ENCODE data around the gene JMJD8. TPM values are rescaled to one million over a fixed set of nuclear protein-coding genes. Genes with fewer than 3 reads are reported as not detected.

The JMJD8 gene
- total RNA-seq, 1 experiment from 2014 or later: 121 TPM

DNA sequence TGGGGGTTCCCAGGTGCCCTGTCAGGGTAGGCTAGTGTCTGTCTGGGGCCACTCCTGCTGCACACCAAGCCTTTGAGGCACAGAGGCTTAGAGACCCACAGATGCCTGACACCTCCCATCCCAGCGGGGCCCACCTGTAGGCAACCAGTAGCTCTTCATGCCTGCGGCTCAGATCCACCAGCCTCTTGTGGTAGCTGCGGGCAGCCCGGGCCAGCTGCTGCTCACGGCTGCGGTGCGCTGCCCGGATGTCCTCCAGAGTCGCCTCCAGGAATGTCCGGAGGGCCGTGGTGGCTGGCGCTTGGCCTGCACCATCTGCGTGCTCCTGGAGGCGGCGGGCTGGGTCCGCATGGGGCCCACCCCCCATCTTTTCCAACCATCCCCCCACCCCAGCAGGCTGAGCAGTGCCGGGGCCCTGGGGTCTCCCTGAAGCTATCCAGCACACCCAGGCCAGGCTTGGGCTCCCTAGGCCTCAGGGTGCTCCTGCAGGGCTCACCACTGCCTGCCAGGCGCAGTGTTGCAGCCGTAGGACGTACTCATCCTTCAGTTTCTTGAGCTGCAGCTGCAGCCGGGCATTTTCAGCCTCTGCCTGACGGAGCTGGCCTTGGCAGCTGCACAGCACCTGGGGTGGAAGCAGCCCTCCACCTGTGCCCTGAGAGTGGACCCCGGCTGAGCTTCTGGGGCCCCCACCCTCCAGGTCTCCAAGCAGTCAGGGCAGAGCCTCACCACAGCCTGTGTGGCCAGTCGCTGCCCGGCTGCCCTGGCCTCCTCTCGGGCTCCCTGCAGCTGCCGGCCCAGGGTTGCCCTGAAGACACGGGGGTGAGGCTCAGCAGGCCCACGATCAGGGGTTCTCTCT, 40.3 kb upstream of the JMJD8 start:
- CTCF ChIA-PET: interaction anchor here (1.0 to 2.4 kb wide), 2 partner anchors 12 to 17 kb away, joined by 3 to 10 read pairs; no protein-coding TSS in a partner anchor
- no peaks in the 10 kb centered on the region for H3K9me2 ChIP-seq (ENCODE audit: insufficient read depth)
- intact Hi-C loops (cut with micrococcal nuclease): no loop called here
- peaks cover 16 to 58% of the 10 kb centered on the region in 2 experiments for H3K4me1 ChIP-seq (ENCODE audit: control insufficient read depth in 1 of 2, insufficient read depth in 2 of 2, low read length in 2 of 2)
- BruUV-seq (replicated peaks): no TSS peak
- no peaks in the 10 kb centered on the region for H3K9me3 ChIP-seq (ENCODE audit: control insufficient read depth in 1 of 2, insufficient read depth in 1 of 2, low read depth in 1 of 2, low read length in 2 of 2)
- H3K36me3 ChIP-seq (ENCODE audit: control insufficient read depth in 1 of 2, insufficient read depth in 2 of 2, low read length in 2 of 2): no peaks in the 10 kb centered on the region
- H3K27me3 ChIP-seq (ENCODE audit: insufficient read depth, low read length): no peaks in the 10 kb centered on the region
- no peak overlapping the region for H3K4me3 ChIP-seq (replicated peaks in 1 of 2; ENCODE audit: low read depth in 1 of 2, low read length in 2 of 2)
- TF ChIP-seq POLR2AphosphoS5 (IDR thresholded peaks at IDR 0.05; ENCODE audit: low read depth, low read length): peak; percentile 13; the same call in 1 of the 2 replicates
- TF ChIP-seq YY1 (IDR thresholded peaks at IDR 0.05; ENCODE audit: extremely low read depth, insufficient replicate concordance, low read depth, low read length): no peak
- no peak for TF ChIP-seq CBX3 (IDR thresholded peaks at IDR 0.05; ENCODE audit: low read depth)
- TF ChIP-seq POLR2A (IDR thresholded peaks at IDR 0.05; ENCODE audit: borderline replicate concordance, extremely low read depth, insufficient read depth, insufficient read length): peak; percentile 1
- POLR2A ChIA-PET: interaction anchor here (3.0 kb wide), 1 partner anchor 9 kb away, joined by 20 read pairs; the partner anchor contains the start of gene METRN
- H3K4me2 ChIP-seq (ENCODE audit: low read length): no peak overlapping the region
- no peak overlapping the region for H2AFZ ChIP-seq (ENCODE audit: low read depth, low read length, poor library complexity, severe bottlenecking)
- no peaks in the 10 kb centered on the region for H4K20me1 ChIP-seq (ENCODE audit: insufficient read depth)
- H3K27ac ChIP-seq (ENCODE audit: low read depth, low read length): no peak overlapping the region
- H3K9ac ChIP-seq (ENCODE audit: low read length): no peak overlapping the region
- H3K79me2 ChIP-seq (ENCODE audit: insufficient read depth, low read length): peaks cover 19% of the 10 kb centered on the region; the same call in 1 of the 2 replicates
- DNase-seq (ENCODE audit: low read depth, low spot score) (no peak), ATAC-seq (no peak)
- RAD21 ChIA-PET (ENCODE audit: low non-redundant PET in 1 of 2, low total read pairs in 2 of 2, uncharacterized antibody in 2 of 2, unreplicated experiment in 2 of 2): no interaction called here

DNA sequence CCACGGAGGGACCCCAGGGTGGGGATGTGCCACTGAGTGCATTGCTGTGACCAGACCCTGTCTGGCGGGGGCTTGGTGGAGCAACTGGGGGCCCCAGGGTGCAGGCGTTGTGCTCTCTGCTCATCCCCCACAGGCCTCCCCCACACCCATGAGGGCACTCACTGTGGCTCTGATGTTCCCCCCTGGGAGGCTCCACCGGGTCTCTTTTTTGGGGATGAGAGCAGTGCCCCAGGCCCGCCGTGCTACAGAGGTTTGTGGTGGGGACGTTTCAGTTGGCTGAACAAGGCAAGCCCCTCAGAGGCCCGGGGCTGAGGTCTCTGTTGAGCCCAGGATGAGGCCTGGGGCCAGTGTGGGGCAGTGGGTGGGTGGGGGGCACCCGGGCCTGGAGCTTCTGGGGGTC, 39.6 kb upstream of the JMJD8 start:
- Histone ChIP-seq H3K9me3 (ENCODE audit: control insufficient read depth in 1 of 2, insufficient read depth in 1 of 2, low read depth in 1 of 2, low read length in 2 of 2) (no peaks in the 10 kb centered on the region), H3K79me2 (ENCODE audit: insufficient read depth, low read length) (peaks cover 13% of the 10 kb centered on the region; the same call in 1 of the 2 replicates), H4K20me1 (ENCODE audit: insufficient read depth) (no peaks in the 10 kb centered on the region), H2AFZ (ENCODE audit: low read depth, low read length, poor library complexity, severe bottlenecking) (no peak overlapping the region), H3K9me2 (ENCODE audit: insufficient read depth) (no peaks in the 10 kb centered on the region), H3K36me3 (ENCODE audit: control insufficient read depth in 1 of 2, insufficient read depth in 2 of 2, low read length in 2 of 2) (no peaks in the 10 kb centered on the region), H3K9ac (ENCODE audit: low read length) (no peak overlapping the region), H3K27me3 (ENCODE audit: insufficient read depth, low read length) (no peaks in the 10 kb centered on the region), H3K4me3 (replicated peaks in 1 of 2; ENCODE audit: low read depth in 1 of 2, low read length in 2 of 2) (no peak overlapping the region), H3K27ac (ENCODE audit: low read depth, low read length) (no peak overlapping the region), H3K4me1 (ENCODE audit: control insufficient read depth in 1 of 2, insufficient read depth in 2 of 2, low read length in 2 of 2) (peaks cover 23 to 59% of the 10 kb centered on the region in 2 experiments), H3K4me2 (ENCODE audit: low read length) (no peak overlapping the region)
- RAD21 ChIA-PET (ENCODE audit: low non-redundant PET in 1 of 2, low total read pairs in 2 of 2, uncharacterized antibody in 2 of 2, unreplicated experiment in 2 of 2): no interaction called here
- CTCF ChIA-PET: interaction anchor here (2.4 kb wide), 1 partner anchor 11 kb away, joined by 10 read pairs; no protein-coding TSS in a partner anchor
- ATAC-seq (no peak), DNase-seq (ENCODE audit: low read depth, low spot score) (no peak)
- BruUV-seq (replicated peaks): no TSS peak
- intact Hi-C loops (cut with micrococcal nuclease): no loop called here
- POLR2A ChIA-PET: no interaction called here
- TF ChIP-seq EZH2 (IDR thresholded peaks at IDR 0.05) (no peak), SIN3A (IDR thresholded peaks at IDR 0.05; ENCODE audit: low read depth) (no peak), SRF (IDR thresholded peaks at IDR 0.05; ENCODE audit: low read depth) (no peak), YY1 (IDR thresholded peaks at IDR 0.05; ENCODE audit: extremely low read depth, insufficient replicate concordance, low read depth, low read length) (no peak), TCF7L2 (IDR thresholded peaks at IDR 0.05; ENCODE audit: borderline replicate concordance, extremely low read depth, insufficient read depth, insufficient read length) (no peak), ZFX (IDR thresholded peaks at IDR 0.05) (no peak)
- TF ChIP-seq, protein P1, sequence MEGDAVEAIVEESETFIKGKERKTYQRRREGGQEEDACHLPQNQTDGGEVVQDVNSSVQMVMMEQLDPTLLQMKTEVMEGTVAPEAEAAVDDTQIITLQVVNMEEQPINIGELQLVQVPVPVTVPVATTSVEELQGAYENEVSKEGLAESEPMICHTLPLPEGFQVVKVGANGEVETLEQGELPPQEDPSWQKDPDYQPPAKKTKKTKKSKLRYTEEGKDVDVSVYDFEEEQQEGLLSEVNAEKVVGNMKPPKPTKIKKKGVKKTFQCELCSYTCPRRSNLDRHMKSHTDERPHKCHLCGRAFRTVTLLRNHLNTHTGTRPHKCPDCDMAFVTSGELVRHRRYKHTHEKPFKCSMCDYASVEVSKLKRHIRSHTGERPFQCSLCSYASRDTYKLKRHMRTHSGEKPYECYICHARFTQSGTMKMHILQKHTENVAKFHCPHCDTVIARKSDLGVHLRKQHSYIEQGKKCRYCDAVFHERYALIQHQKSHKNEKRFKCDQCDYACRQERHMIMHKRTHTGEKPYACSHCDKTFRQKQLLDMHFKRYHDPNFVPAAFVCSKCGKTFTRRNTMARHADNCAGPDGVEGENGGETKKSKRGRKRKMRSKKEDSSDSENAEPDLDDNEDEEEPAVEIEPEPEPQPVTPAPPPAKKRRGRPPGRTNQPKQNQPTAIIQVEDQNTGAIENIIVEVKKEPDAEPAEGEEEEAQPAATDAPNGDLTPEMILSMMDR (IDR thresholded peaks at IDR 0.05 in 2 of 3, conservative IDR thresholded peaks at IDR 0.05 in 1 of 3; ENCODE audit: borderline replicate concordance in 1 of 3, insufficient read depth in 1 of 3, low read depth in 2 of 3, low read length in 2 of 3): no peak
- TF ChIP-seq, protein P2, sequence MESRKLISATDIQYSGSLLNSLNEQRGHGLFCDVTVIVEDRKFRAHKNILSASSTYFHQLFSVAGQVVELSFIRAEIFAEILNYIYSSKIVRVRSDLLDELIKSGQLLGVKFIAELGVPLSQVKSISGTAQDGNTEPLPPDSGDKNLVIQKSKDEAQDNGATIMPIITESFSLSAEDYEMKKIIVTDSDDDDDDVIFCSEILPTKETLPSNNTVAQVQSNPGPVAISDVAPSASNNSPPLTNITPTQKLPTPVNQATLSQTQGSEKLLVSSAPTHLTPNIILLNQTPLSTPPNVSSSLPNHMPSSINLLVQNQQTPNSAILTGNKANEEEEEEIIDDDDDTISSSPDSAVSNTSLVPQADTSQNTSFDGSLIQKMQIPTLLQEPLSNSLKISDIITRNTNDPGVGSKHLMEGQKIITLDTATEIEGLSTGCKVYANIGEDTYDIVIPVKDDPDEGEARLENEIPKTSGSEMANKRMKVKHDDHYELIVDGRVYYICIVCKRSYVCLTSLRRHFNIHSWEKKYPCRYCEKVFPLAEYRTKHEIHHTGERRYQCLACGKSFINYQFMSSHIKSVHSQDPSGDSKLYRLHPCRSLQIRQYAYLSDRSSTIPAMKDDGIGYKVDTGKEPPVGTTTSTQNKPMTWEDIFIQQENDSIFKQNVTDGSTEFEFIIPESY (IDR thresholded peaks at IDR 0.05; ENCODE audit: extremely low read depth, insufficient replicate concordance, low read length): no peak

All from HCT116 (cell line).